OCI-M2 (cell line): ENCODE results near the gene ARVCF.

Source experiments
- DNase-seq: peaks from one replicate; lab custom pipeline; 2025; ENCODE audit not compliant: unreplicated experiment; lab: John Stamatoyannopoulos, UW

The ARVCF gene

DNA sequence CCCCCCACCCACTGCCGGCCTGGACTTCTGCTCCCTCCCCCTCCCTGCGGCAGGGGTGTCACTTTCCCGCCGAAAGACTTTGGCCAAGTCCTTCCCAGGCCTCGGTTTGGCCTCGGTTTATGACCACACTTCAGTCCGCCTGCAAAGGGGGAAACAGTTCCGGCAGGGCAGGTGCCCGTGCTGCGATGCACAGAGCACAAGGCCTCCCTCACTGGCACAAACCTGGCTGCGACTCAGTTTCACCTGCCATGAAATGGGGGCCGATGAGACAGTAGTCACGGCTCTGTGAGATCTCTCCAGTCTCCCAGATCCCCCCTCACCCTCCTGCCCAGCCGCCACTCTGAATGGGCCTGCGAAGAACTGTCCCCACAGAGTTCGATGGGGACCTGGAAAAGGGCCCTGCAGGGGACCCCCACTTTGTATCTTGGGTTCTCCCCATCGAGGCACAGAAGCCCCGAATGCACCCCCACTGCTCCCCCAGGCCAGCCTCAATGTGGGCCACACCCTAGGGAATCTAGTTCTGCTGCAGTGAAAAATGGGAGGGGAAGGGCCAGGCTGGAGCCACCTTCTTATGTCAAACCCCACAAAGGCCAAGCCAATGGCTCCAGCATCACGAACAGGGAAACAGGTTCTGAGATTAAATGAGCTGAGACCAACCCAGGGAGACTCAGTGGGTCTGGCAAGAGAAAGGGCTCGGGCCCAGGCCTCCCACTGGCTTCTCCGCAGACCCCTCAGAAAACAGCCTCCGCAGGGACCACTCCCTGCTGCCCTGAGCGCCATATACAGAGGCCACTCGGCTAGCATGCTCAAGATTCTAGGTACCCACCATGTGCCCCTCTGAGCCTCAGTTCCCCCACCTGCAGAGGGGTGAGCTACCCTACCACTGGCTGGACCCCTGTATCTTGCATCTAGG, 29.0 kb downstream of the ARVCF start:
- no peak for DNase-seq

DNA sequence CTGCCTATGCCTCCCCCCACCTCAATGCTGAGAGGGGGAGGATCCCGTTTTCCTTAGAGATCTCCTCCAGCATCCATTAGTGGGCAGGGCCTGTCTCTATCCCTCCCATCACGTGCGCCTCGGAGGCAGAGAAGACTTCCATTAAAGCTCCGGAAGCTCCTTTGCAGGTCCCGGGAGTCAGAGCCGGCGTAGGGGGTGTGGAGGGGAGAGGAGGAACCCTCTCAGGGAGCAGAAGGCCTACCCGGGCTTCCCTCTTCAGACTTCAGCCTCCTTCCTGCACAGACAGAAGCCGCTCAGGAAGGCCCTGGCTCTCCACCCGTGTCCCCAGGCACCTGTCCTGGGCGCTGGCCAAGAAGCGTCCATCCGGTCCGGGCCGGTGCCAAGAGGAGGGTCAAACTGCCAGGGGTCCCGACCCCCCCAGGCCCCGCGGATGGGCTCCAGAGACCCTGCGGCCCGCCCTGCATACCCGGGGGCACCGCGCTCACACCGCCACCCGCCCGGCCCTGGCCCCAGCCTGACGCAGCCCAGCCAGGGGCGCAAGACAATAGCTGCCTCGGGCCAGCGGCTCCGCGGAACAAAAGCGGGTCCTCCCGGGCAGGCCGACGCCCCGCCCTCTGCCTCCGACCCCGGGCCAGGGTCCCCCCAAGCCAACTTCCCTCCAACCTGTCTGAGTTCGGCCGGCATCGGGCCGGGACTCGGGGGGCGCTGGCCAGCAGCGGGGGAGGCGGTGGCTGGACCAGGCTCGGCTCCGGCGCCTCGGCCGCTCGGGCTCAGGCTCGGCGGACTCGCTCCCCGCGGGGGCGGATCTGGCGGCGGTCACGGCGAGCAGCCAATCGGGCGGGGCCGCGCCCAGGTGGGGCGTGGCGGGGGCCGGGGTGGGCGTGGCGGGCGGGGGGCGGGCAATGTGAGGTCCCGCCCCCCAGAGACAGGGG, 29.9 kb downstream of the ARVCF start:
- no peak for DNase-seq

DNA sequence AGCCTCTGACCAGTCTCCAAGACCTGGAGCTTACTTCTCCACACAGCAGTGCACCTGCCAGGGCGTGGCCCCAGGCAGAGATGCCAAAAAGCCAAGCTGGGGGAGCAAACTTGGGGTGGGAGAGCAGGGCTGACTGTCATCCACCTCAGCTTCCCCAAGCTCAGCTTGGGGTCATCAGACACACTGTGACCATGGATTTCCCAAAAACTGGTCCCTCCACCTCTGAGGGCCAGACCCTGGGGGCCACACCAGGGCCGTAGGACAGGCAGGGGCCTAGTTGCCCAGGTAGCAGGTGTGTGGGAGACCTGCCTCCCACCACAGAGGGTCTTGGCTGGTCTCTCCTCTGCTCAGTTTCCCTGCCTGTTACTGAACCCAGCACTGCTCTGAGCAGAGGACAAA, 30.6 kb downstream of the ARVCF start:
- DNase-seq: no peak

DNA sequence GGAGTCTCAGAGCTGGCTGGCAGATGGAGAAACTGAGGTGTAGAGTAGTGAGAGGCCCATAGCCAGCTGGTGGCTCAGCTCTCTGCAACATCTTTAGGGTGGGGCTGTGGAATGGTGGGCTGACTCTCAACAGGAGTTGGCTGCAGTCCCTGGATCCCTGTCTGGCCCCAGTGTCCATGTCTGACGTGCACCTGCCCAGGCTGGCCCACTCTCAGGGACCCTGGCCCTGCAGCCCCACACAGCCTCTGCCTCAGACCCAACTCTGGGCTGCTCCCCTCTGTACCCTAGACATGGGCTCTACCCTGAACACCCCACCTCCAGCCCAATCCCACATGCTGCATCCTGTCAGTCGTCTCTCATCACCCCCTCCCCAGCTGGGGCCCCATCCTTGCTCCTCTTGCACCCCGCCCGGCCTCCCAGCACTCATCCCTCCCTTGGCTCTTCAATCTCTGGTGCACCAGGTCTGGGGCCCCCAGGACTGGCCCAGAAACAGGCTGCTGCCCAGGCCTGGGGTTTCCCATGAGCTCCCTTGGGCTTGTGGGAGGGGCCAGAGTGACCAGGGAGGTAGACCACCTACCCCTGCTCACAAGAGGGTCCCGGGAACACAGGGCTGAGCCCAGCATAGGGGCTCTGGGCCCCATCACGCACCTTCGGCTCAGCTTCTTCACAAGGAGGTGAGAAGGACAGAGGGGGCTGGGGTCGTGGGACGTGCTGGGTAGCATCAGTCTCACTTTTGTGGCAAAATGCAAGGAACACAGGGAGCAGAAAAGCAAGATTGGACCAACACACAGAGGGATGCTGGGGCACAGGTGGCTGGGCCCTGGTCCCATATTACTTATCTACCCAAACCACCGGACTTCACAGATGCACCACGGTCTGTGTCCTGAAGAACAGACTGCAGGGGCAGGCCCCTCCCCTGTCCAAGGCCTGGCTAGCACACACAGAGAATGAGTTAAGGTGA, 31.5 kb downstream of the ARVCF start:
- DNase-seq: no peak

DNA sequence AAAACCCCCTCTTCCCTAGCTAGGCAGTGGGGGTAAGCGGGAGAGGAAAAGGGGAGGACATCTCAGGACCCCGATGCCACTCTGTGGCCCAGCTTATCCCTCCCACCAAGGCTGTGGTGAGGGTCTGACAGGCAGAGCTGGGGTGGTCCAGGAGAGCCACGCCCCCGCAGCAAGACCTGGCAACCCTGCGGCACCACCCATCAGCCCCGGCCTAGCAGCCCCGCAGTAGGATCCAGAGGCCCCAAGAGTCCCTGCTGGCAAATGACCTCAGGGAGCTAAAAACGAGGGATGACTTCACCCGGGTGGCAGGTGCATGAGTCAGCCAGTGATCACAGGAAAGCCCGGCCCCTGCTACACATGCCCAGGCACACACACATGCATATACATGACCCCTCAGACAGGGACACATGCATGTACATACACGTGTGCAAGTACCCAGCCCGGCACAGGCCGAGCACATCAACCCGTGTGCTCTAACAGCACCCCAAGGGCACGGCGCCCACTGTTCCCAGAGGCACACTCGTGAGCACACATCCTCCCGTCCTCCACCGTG, 32.3 kb downstream of the ARVCF start:
- no peak for DNase-seq

DNA sequence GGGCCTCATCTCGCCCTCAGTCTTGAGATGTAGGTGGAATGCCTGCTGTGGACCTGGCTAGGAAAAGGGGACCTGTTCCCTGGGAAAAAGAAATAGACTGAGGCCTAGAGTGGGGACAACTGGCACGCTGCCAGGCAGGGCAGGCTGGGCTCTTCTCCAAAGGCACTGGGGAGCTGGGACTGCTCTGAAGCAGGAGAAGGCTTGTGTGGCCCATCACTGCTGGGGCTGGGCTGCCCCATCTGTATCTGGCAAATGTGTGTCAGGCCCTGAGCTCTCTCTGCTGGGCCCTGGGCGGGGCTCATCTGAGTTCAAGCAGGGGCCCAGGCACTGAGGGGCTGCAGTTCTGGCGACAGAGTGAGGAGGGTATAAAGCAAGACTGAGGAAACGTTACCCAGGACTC, 32.9 kb downstream of the ARVCF start:
- DNase-seq: no peak

DNA sequence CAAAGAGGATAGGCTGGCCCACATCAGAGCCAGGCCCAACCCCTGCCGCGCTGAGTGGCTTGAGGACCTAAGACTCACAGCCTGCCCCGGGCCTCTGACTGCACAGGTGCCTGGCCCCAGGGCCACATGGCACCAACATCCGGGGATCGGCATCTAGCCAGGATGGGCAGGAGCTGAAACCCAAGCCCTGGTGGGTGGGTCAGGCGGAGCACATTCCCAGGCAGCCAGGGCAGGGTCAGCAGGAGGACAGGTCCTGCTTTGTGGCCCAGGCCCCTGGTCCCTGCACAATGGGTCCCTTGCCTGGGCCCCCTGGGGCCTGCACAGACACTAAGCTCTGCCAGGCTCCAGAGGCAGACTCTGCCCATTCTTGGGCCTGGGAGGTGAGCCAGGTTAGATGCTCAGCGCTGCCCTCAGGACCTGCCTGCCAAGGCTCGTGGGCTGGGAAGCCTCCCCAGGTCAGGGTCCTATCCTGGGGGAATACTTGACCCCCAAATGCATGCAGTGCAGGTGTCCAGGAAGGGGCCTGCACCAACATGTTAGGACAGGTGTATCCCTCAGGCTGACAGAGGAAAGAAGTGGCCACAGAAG, 33.5 kb downstream of the ARVCF start:
- DNase-seq: no peak

DNA sequence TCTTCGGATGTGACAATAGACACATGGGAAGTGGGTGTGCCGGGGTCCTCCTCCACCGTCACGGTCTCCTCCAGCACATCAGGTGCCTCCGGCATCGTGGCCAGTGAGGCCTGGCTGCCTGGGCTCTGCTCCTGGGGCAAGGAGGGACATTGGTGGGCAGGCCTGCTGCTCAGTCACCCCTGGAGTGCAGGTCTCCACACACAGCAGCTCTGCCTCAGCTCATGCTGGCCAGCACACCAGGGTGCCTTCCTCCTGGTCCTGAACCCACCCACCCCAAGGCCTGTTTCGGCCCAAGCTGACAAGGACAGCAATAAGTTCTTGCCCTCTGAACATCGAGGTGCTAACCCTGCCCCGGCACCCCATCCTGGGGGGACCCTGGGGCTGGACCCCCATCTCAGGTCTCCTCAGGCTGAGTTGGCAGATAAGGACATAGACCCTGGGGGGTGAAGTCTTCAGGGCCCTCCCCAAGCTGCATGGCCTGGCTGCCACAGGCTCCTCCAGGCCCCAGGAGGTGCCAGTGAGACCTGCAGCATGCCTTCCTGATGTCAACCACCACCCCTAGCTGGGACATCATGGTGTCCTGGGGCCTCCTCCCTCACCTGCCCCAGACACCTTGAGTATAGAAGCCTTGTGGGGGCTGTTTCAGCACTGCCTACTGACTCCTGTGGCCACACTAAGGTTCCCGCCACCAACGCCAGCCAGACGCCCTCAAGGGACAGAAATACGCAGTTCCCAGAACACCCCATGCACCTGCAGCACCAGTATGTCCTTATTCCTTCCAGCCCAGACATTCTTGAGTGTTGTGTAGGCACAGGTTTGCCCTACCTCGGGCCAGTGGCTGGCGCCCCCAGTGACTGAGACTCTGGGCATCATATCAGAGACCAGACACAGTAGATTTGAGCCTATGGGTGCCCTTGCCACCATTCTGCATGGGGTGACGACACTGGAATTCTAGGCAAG, 34.4 kb downstream of the ARVCF start:
- no peak for DNase-seq

DNA sequence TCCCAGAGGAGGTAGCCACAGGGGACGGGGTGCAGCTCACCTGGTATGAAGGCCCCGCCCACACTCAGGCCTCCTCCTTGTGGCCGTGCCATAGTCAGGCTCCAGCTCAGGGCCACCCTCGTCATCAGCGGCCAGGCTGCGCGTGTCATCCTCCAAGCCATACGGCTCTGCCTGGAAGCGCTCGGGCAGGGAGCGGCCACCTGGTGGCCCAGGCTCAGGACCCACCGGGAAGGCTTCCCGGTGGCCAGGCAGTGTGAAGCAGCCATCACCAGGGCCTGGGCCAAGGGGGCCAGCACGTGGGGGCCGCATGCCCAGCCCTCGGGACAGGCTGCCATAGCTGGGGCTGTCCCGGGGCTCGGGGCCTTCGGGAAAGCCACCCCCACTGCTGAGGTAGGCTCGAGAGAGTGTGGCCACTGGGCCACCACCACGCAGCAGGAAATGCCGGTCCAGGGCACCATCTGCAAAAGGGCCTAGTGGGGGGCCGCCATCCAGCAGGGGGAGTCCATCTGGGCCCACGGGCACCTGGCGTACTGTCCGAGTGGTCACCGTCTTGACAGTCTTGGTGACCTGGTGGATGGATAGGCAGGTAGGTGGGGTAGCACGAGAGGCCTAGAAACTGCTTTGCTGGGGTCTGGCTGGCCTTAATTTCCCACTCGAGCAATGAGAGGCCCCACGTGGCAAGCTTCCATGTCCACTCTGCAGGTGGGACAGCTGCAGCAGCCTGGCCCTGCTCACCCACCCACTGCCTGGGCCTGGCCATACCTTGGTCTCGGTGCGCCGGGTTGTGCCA, 35.3 kb downstream of the ARVCF start:
- no peak for DNase-seq

DNA sequence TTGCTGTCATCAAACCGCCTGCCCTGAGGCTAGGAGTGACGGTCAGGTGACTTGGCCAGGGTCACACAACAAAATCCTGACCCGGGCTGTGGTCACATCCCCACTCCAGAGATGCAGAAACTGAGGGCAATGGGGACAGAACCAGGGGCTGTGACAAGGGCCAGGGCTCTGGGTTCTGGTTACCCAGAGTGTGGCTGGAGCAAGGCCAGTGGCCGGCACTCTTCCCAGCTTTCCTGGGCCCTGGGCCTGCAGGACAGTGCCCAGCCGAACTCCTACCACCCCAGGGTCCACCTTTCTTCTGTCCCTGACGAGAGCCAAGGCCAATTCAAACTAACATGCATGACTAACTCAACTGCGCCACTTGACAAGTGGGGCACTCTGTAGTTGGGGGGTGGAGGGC, 35.9 kb downstream of the ARVCF start:
- no peak for DNase-seq

DNA sequence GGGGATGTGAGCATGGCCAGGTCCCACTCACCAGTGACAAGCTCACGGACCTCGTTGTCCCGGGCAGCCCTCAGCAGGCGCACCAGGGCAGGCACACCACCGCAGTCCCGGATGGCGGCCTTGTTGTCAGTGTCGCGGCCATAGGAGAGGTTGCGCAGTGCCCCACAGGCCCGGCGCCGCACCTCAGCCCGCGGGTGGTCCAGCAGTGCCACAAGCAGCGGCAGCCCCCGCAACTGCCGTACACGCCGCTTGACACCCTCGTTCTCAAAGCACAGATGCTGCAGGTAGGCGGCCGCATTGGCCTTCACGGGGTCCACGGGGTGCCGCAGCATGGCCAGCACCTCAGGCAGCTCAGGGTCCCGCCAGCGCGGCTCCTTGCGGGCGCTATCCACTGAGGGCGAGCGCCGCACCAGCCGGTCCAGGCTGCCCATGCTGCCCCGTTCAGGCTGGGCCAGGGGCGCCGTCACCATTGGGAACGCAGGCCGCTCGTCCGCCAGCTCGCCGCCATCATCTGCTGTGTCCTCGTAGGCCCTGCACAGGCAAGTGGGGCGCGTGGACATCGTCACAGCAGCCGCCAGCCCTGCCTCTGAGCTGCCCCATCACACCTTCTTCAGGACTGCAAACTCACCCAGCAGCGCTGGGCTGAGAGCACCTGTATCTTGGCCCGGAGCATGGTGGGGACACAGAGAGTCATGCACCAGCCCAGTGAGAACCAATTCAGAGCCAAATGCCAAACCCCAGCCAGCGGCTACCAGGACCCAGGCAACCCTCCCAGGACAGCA, 36.7 kb downstream of the ARVCF start:
- no peak for DNase-seq

DNA sequence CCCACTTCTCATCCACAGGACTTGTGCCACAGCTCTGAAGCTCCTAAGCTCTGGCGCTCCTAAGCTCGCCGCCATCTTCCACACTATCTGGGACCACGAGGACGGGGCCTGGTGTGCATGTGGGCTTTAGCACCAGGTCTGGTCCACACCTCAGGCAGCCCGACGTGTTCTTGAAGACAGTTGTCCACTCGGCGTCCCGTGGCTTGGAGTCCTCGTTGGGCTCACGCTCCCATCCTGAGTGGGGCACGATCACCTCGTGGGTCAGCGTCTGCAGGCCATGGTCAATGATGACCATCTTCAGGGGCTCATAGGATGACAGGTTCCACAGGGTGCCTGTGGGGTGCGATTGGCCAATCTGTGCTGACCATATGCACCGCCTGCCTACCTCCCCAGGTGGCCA, 37.9 kb downstream of the ARVCF start:
- no peak for DNase-seq

DNA sequence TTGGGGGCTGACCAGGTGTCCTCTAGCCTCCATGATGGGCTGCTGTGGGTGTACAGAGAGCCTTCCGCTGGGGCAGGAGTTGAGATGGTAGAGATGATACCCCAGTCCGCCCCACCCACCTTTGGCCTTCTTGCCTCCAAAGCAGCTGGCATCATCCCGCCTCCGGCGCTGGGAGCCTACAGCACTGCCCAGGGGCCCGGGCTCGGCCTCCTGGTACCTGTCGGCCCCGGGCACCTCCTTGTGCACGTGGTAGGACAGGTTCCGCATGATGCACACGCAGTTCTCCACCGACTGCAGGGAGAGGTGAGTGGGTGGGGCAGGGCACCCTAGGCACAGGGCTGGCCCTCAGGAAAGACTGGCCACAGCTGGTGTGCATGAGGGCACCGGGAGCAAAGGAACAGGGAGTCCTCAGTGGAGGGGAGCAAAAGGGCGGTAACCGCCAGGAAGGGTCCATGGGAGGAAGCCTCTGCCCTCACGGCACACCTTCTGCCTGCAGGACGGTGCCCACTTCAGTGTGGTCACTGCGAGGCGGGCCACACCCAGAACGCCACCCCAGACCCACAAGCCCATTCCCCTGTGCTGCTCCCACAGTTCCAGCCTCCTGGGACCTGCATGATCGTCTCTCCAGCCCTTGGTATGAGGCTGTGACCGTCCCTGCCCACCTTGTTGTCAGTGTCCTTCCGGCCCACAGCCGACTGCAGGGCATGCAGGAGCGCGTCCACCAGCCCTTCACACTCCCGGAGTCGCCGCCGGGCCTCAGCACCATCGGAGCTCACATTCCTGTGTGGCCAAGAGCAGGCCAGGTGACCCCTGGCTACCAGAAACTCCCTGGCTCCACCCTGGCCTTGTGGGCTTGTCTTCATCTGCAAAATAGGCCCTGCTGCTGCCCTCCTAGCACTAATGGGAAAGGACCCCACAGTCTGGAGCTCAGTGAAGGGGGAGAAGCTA, 39.1 kb downstream of the ARVCF start:
- no peak for DNase-seq

DNA sequence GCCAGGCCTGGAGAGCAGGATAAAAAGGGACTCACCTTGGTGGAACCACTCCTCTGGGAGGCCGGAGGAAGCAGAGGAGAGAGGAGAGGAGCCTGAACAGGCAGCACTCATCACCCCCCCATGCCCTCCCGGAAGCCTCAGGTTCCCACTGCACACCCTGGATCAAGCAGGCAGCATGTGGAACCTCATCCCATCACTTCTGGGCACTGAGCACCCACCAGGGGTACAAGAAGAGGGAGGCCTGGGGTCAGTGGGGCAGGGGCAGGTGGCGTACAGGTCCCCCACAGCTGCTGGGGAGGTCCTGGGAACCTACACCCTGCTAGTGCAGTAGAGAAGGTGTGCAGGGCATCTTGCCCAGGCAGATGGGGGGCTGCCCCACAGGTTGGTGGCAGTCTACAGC, 40.0 kb downstream of the ARVCF start:
- no peak for DNase-seq

DNA sequence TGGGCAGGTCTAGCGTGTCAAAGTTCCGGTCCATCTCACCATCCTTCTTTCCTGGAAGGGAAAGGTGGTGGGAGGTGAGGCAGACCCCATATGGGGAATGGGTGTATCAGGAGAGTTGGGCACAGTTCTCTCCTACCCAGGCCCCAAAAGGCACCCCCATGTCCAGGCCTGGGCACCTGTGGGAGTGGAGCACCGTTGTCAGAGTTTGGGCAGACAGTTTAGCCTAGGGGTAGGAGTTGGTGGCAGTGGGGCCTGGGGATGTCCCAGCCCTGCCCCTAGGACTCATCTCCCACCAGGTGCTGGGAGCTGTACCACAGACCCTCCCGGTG, 41.0 kb downstream of the ARVCF start:
- no peak for DNase-seq

DNA sequence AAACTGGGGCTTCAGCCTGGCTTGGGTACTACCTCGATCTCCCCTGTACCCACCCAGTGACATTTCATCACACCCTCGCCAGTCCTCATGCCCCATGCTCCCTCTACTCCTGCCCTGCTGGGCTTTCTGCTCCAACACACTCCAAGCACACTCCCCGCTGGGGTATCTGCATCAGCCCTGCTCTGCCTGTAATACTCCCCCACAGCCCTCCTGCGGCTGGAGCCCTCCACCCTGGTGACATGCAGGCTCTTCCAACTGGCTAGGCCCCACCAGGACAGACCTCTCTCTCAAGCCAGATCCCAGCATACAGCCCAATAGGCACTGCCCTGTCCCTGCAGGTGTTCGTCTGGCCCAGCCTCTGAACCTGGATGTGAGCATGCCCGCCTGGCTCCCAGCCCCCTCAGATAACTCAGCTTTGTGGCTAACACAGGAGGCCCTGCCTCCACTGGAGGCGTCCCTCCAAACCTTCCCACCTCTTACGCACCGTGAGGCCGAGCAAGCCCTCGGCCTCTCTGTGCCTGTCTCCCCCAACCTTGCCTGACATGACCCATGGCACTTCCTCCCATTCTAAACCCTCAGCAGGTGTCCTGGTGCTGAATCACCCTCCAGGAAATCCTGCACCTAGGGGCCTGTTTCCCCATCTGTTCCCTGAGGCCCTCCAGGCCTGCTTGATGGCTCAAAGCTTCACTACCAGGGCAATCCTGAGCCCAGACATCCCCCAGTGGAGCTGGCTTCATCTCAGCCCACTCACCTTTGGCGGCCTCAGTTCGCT, 41.5 kb downstream of the ARVCF start:
- no peak for DNase-seq
